Renal cortex interstitium (tissue), 11 donors: ENCODE measurements around the gene TCF4. TPM values are rescaled to one million over a fixed set of nuclear protein-coding genes. Genes with fewer than 3 reads are reported as not detected.

Experiments
- DNase-seq, 11 donors: peaks; one replicate each; pipeline ENCODE4 v3.0.0-alpha.2; 2013; ENCODE audit warnings: low read depth in 9 of 11, low spot score in 4 of 11; ENCODE audit errors: extremely low read depth in 1 of 11
- polyA plus RNA-seq, 3 donors: library from polyadenylated mRNA; unstranded; fragments of 120-200 nt; gene quantifications; one replicate each; pipeline ENCODE4 v1.2.1, GENCODE V29; 2013; ENCODE audit not compliant: insufficient read length in 3 of 3

TCF4 gene
- polyA plus RNA-seq, 3 donors, result 70.9 to 79.8 (median 71.1) TPM

- DNase-seq, result no peak
Observed at GRCh38 chr18:55272510-55273243, 315.3 kb downstream of the TCF4 start.

- no peak for DNase-seq
Observed at GRCh38 chr18:55269622-55270021, 318.4 kb downstream of the TCF4 start.

DNA sequence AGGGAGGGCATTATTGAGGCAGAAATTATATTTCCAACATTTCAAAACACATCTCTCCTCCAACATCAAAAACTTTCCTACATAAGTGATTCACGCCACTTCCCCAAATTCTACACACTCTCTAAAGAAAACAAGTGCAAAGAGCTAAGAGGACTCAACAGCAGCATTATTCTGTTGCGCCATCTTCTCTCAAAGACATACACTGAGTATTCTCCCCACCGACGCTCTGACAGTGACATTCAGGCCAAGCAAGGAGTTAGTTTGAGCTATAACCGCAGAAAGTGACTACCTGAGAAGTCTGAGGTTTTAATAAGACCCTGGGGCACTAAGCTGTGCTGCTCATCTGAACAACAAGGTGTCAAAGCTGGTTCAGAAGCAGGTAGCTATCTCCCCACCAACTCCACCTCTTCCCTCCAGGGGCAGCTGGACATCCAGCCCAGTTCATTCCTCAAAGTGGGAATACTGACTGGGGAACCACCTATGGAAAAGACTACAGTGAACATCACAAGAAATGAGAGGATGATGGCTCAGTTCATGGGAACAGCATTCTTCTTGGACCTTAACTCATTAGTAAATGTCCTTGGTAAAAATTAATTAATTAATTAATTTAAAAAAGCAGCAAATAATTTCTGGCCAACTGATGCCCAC is 319.2 kb downstream of the TCF4 start:
- no peak for DNase-seq

DNA sequence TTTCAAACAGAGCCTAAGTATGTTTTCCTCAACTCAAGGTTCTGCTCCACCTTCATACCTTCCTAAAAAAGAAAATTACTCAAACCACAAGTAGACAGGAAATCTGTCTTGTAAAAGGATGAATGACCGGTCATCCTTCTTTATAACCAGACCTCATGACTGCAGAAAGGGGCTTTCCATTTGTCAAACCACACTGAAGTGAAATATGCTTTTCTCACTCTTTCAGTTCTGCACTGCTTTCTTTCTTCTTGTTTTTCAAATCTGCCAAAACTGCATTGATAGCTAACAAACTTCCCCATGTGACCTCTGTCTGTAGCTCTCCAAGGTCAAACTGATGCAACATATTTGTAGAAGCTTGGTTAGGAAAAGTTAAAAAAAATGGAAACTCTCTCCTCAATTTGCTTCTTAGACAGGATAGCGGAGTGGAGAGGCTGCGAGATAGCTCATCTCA is 319.8 kb downstream of the TCF4 start:
- DNase-seq, result no peak

GRCh38 chr18:55266981-55267380 is 321.0 kb downstream of the TCF4 start:
- no peak for DNase-seq

- DNase-seq, result no peak
Observed at GRCh38 chr18:55265984-55266383, 322.0 kb downstream of the TCF4 start.

GRCh38 chr18:55265130-55265675 is 322.8 kb downstream of the TCF4 start:
- no peak for DNase-seq

- DNase-seq, result no peak
Observed at GRCh38 chr18:55264108-55264507, 323.9 kb downstream of the TCF4 start.

DNA sequence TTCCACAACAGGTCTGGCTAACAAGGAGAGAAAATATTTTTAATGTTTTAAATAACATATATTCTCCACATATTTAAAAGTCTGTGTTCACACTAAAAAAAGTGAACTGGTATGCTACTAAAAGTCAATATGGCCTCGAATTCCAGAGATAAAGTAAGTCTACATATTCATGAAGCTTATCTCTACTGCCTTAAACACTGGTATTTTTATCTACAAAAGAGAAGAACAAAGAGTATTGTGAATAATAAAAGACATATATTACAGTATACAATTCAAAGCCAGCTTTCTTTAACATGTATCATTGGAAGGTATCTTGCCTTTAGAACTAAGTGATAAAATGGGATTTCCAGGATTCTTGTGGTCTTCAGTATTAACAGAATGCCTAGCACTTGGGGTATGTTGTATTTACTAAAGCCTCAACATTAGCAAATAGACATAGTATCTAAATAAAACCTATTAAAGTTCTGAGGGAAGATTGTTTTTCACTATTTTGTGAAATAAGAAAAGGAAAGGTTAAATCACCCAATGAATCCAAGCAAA is 325.9 kb downstream of the TCF4 start:
- DNase-seq, result no peak

DNA sequence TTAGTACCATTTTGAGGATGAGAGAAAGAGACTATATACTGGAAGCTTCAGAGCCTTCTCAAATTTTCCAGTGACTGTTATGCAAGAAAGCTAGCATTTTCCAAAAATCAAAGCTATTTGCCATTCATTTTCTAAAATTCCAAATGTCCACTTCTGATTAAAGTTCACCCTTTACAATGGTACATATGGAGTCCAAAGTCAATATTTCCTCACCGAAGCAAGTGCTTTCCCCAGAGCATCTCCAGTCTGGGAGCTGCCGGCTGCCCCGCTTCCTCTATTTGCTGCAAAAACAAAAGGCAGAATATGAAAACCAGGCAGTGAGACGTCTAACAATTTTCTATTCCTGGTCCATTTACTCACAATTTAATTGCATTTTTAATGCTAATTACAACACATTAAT is 326.7 kb downstream of the TCF4 start:
- no peak for DNase-seq

DNA sequence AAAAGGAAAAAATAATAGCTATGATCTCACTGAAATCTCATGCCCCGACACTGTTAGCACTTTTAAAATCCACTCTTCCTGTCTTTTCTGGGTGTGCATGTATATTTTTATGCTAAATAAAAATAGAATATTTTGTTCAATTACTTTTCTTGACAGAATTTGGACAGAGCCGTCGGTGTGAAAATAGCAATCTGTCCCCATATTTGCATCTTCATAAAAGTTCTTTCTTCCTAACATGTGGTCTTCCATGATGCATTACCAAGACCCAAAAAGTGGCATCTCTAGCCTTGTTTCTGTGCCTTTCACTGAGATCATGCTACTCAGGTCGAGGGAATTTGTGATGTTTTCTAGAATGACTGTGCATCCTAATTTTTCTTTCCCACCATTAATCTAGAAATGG is 329.9 kb downstream of the TCF4 start:
- no peak for DNase-seq

DNA sequence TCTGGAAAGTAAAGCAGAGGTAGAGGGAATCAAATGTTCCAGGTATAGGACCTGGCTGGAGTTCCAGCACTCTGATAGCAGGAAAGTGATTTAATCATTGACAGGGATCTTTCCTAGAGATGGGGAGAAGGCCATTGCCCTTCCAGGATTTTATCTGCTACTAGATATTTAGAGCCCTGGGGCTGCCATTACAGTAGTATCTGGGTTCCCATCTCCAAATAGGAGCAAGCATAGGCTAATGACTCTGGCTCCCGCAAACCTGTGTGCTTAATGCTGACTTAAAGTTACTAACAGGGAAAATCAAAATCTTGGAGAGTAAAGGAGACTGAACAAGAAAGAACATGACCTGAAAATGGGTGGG is 331.1 kb downstream of the TCF4 start:
- no peak for DNase-seq

DNA sequence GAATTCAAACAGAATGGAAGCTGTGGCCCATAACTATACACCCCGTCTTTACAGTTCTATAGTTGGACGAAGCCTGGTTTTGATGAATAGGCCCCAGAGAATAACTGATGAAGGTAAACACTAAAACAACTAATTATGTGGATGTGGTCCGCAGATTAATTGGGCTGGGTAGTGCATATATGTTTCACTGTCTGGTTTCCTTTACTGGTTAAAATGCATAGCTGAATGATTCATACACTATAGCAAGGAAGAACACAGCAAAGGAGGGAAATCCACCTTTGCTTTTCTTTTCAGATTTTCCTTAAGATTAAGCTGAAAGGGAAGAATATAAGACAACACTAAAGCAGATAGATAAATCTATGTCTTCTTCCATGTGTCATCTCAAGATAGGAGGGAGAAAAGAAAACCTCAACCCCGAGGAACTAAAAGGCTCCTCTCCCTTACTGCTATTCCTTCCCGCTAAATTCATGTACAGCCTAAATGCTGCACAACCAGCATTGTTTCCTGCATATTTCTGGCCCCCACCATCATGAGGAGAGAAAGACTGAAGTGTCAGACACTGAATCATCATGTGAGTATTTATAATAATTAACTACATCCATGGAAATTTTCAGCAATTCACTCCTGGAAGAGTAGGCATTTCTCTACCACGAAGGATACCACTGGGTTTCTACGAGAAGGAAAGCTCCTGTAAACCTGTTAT is 331.6 kb downstream of the TCF4 start:
- DNase-seq, result no peak

DNA sequence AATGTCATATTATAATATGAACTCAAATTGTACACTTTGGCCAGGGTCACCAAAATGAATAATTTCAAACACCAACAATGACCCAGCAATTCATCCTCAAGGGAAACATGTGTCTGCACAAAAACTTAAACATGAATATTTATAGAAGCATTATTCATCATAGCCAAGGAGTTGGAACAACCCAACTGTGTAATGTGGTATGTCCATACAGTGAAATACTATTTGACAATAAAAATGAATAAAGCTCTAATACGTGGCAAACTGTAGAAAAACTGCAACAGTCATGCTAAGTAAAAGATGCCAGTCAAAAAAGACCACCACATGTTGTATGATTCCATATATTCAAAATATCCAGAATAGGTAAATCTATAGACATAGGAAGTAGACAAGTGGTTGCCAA is 334.2 kb downstream of the TCF4 start:
- no peak for DNase-seq

DNA sequence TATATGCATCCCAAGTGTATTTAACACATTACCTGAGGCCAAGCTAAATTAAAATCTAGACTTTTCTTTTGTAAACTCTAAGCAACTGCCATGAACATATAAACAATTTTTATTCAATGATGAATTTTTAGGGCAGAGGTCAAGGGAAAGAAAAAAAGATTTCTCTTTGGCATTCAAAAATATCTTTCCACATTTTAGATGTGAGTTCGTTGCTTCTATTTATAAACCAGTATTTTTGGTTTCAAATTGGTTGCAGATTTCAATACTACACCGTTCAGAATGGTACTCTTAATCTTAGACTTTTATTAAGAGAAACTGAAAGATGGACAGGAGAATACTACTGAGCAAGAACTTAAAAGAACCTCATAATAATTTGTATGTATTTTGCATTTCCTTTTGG is 335.1 kb downstream of the TCF4 start:
- DNase-seq, result no peak

DNA sequence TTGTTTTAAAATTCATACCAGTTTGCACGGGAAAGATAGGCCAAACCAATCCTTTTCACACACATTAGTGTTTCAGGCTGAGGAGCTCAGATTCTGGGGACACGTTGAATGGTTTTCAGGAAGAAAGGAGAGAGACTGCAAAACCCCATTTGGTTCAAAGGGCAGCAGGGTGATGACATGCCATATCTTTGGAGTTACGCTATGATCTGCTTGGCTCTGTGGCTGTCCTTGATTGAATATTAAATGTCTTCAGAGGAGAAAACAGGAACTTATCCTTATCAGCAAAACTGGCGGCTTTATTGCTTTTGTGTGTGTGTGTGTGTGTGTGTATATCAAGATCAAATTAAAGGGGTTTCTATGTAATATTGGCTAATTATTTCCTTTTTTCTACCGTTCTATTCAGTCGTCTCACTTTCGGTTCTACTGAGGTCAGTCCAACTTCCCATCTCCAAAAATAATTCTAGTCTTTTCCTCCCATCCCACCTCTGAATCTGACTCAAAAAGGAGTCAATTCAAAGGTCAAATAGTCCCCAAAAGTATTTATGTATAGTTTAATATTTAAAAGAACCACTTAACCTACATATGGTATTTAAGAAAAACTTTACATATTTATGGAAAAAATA is 335.8 kb downstream of the TCF4 start:
- no peak for DNase-seq

- DNase-seq, result peak in 3 of 11 donors; percentile 55 to 77 (median 67)
Observed at GRCh38 chr18:55251254-55251971, 336.6 kb downstream of the TCF4 start.

DNA sequence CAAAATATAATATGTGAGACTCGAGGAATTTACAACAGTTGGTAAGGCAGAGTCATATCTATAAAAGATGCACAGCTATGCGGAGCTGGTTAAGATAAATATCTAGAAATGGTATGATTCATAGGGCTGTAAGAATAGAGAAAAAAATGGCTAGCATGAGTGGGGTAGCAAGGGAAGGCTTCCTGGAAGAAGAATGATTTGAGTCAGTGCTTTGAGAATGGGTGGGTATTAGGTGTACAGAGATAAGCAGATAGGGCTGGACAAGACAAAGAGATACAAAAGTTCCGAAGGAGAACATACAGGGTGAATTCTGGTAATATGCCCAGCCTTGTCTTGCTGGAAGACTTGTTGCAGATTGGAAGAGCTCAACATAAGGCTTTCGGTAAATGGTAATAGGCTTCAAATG is 337.2 kb downstream of the TCF4 start:
- no peak for DNase-seq

- no peak for DNase-seq
Observed at GRCh38 chr18:55249550-55249949, 338.4 kb downstream of the TCF4 start.
